ENCODE measurements around the gene LIMS2.

GRCh38 chr2:127593228-127594115 lies 81.9 kb downstream of the LIMS2 start:
- TF ChIP-seq CTCF (conservative IDR thresholded peaks at IDR 0.05) (no peak), ZFX (IDR thresholded peaks at IDR 0.05) (no peak)
